Gastrocnemius medialis (tissue), 4 donors: ENCODE data around the gene GYS2. TPM values are rescaled to one million over a fixed set of nuclear protein-coding genes. Genes with fewer than 3 reads are reported as not detected.

Experiments used
- ATAC-seq, 2 donors: fragments of 150-250 bp; one replicate each; pipeline ENCODE4 v1.9.1; 2016
- DNase-seq, 2 donors: peaks; one replicate each; pipeline ENCODE4 v3.0.0-alpha.2; 2019
- H3K27ac ChIP-seq, 4 donors: fragments of 200-600 bp; sonication (generic); 1 replicate in 1 of 4; 2 replicates in 3 of 4; pipeline ENCODE4 v1.5.1; 2016 to 2018; ENCODE audit warnings: mild to moderate bottlenecking in 2 of 4, moderate library complexity in 1 of 4
- H3K27me3 ChIP-seq, 3 donors: fragments of 200-600 bp; sonication (generic) in 2 of 3; 1 replicate in 1 of 3; 2 replicates in 2 of 3; pipeline versions ENCODE4 v1.5.1 to v1.6.0; 2016 to 2019; ENCODE audit warnings: mild to moderate bottlenecking in 1 of 3, moderate library complexity in 1 of 3
- H3K36me3 ChIP-seq, 2 donors: fragments of 200-600 bp; sonication (generic) in 1 of 2; one replicate each; pipeline ENCODE4 v1.5.1; 2017 to 2018
- H3K4me1 ChIP-seq, 2 donors: fragments of 200-600 bp; sonication (generic) in 1 of 2; one replicate each; pipeline ENCODE4 v1.5.1; 2016 to 2017; ENCODE audit warnings: mild to moderate bottlenecking in 2 of 2
- H3K4me3 ChIP-seq, 4 donors: fragments of 200-600 bp; sonication (generic) in 3 of 4; 1 replicate in 1 of 4; 2 replicates in 3 of 4; pipeline ENCODE4 v1.5.1; 2016 to 2019; ENCODE audit warnings: mild to moderate bottlenecking in 2 of 4
- H3K9me3 ChIP-seq, 3 donors: fragments of 200-600 bp; sonication (generic) in 2 of 3; 1 replicate in 1 of 3; 2 replicates in 2 of 3; pipeline ENCODE4 v1.5.1; 2016 to 2019
- POLR2A ChIP-seq, 2 donors: fragments of 450-650 bp; IDR thresholded peaks; one replicate each; pipeline ENCODE4 v1.6.1; 2017; ENCODE audit warnings: antibody characterized with exemption in 2 of 2, mild to moderate bottlenecking in 2 of 2, moderate library complexity in 2 of 2
- in situ Hi-C, 4 donors: fragments of 200-750 bp; cut with MboI; loops; one replicate each; pipeline versions ENCODE4 v1.15.0 to v1.8.0; 2017; ENCODE audit warnings: low sequenced_read_pairs in 4 of 4
- intact Hi-C: fragments of 100-400 bp; cut with DNase I; formaldehyde crosslinking; loops from one replicate; pipeline ENCODE4 v1.15.1; 2023; ENCODE audit warnings: low total_unique reads
- total RNA-seq, 4 donors: library from RNA; depleted of rRNA; stranded (reverse); fragments of >200 nt; gene quantifications; one replicate each; pipeline versions ENCODE4 v1.1.0 to v1.2.3, GENCODE V29; 2016
- TF ChIP-seq, protein P1 (sequence below), 5 experiments: fragments of 450-650 bp in 3 of 5; fragments of 200-600 bp in 2 of 5; sonication (generic) in 2 of 5; IDR thresholded peaks in 4 of 5; conservative IDR thresholded peaks in 1 of 5; 1 replicate in 4 of 5; 2 replicates in 1 of 5; pipeline ENCODE4 v1.5.1; 2016 to 2019; ENCODE audit warnings: antibody characterized with exemption in 5 of 5, mild to moderate bottlenecking in 3 of 5, moderate library complexity in 3 of 5

The GYS2 gene
- total RNA-seq, 4 donors from 2014 or later, result 0.11 TPM; not detected in 3

DNA sequence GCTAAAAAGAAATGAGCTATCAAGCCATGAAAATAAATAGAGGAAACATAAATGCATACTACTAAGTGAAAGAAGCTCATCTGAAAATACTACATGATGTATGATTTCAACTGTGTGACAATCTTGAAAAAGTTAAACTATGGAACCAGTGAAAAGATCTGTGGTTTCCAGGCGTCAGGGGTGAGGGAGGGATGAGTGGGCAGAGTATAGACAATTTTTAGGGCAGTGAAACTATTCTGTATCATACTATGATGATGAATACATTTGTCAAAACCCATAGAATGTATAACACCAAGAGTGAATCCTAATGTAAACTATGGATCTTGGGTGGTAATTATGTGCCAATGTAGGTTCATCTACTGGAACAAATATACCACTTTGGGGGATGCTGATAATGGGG is 57.2 kb downstream of the GYS2 start:
- in situ Hi-C loops (no loop called here), intact Hi-C loops (no loop called here)
- no peak for TF ChIP-seq POLR2A (IDR thresholded peaks at IDR 0.05)
- TF ChIP-seq, protein P1, sequence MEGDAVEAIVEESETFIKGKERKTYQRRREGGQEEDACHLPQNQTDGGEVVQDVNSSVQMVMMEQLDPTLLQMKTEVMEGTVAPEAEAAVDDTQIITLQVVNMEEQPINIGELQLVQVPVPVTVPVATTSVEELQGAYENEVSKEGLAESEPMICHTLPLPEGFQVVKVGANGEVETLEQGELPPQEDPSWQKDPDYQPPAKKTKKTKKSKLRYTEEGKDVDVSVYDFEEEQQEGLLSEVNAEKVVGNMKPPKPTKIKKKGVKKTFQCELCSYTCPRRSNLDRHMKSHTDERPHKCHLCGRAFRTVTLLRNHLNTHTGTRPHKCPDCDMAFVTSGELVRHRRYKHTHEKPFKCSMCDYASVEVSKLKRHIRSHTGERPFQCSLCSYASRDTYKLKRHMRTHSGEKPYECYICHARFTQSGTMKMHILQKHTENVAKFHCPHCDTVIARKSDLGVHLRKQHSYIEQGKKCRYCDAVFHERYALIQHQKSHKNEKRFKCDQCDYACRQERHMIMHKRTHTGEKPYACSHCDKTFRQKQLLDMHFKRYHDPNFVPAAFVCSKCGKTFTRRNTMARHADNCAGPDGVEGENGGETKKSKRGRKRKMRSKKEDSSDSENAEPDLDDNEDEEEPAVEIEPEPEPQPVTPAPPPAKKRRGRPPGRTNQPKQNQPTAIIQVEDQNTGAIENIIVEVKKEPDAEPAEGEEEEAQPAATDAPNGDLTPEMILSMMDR (IDR thresholded peaks at IDR 0.05 in 4 of 5, conservative IDR thresholded peaks at IDR 0.05 in 1 of 5), result no peak
- DNase-seq (no peak), ATAC-seq (no peak)
- Histone ChIP-seq H3K27me3 (no peaks in the 10 kb centered on the region), H3K27ac (no peak overlapping the region), H3K36me3 (no peaks in the 10 kb centered on the region), H3K4me1 (peaks cover 6 to 12% of the 10 kb centered on the region in 2 donors), H3K4me3 (no peak overlapping the region), H3K9me3 (no peaks in the 10 kb centered on the region)

DNA sequence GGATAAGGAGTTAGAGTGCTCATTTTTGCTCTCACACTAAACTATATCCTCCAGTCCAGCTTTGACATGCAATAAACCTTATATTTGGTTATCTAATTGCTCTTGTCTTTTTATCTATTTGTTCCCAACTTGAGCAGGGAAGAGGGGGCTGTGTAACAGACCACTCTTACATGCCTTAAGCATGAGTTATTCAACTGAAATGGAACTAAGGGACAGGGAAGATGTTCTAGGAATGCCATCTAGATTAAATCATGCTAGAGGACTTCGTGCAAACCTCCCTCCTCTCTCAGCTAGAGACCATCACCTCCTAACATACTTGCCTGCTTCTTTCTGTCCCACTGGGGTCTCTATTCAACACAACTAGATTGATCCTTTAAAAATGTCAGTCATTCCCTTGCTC is 57.9 kb downstream of the GYS2 start:
- H3K4me1 ChIP-seq, result peaks cover 0 to 5% of the 10 kb centered on the region in 2 donors
- no peaks in the 10 kb centered on the region for H3K36me3 ChIP-seq
- intact Hi-C loops (no loop called here), in situ Hi-C loops (no loop called here)
- DNase-seq (no peak), ATAC-seq (no peak)
- H3K27ac ChIP-seq, result no peak overlapping the region
- no peak overlapping the region for H3K4me3 ChIP-seq
- H3K9me3 ChIP-seq, result no peaks in the 10 kb centered on the region
- TF ChIP-seq, protein P1 (IDR thresholded peaks at IDR 0.05 in 4 of 5, conservative IDR thresholded peaks at IDR 0.05 in 1 of 5), result no peak
- TF ChIP-seq POLR2A (IDR thresholded peaks at IDR 0.05), result no peak
- no peaks in the 10 kb centered on the region for H3K27me3 ChIP-seq

DNA sequence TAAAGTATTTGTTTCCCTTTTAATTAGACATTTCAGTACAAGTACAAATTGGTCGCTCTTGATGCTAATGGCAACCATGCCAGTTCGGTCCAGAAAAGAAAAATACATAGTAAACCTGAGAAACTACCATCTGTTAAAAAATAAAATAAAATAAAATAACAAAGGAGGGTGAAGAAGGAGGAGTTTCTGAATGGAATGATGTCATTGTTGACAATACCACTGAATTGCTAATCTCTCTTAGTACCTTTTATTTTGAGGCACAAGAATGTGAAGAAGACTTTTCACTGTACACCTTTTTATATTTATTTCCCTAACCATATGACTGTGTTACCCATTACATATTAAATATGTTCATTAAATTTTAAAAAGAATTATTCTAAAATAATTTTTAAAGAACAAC is 59.1 kb downstream of the GYS2 start:
- in situ Hi-C loops, result no loop called here
- DNase-seq (no peak), ATAC-seq (no peak)
- Histone ChIP-seq H3K9me3 (no peaks in the 10 kb centered on the region), H3K4me3 (no peak overlapping the region), H3K4me1 (no peaks in the 10 kb centered on the region), H3K27ac (no peak overlapping the region), H3K27me3 (no peaks in the 10 kb centered on the region), H3K36me3 (no peaks in the 10 kb centered on the region)
- intact Hi-C loops, result no loop called here
- no peak for TF ChIP-seq POLR2A (IDR thresholded peaks at IDR 0.05)
- TF ChIP-seq, protein P1 (IDR thresholded peaks at IDR 0.05 in 4 of 5, conservative IDR thresholded peaks at IDR 0.05 in 1 of 5), result no peak

DNA sequence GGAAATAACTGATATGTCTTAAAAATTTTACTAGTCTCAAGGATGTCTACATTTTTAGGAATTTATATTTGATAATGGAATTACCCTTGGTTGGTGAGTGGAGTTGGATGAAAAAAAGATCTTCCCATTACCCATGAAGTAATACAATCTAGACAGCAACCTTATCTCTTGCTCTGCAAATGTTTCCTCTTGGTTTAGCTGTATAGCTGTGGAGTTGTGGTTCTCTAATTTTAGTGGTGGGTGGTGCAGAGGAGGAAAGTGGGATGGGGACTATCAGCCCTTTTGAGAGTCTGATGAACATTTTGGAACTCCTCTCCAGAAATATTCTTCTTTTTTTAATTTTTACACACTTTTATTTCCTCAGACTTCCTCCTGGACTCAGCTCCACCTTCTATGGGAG is 61.5 kb downstream of the GYS2 start:
- Histone ChIP-seq H3K27me3 (no peaks in the 10 kb centered on the region), H3K4me3 (no peak overlapping the region), H3K36me3 (no peaks in the 10 kb centered on the region), H3K27ac (no peak overlapping the region), H3K9me3 (no peaks in the 10 kb centered on the region), H3K4me1 (no peaks in the 10 kb centered on the region)
- intact Hi-C loops (no loop called here), in situ Hi-C loops (no loop called here)
- ATAC-seq (no peak), DNase-seq (no peak)
- TF ChIP-seq, protein P1 (IDR thresholded peaks at IDR 0.05 in 4 of 5, conservative IDR thresholded peaks at IDR 0.05 in 1 of 5), result no peak

DNA sequence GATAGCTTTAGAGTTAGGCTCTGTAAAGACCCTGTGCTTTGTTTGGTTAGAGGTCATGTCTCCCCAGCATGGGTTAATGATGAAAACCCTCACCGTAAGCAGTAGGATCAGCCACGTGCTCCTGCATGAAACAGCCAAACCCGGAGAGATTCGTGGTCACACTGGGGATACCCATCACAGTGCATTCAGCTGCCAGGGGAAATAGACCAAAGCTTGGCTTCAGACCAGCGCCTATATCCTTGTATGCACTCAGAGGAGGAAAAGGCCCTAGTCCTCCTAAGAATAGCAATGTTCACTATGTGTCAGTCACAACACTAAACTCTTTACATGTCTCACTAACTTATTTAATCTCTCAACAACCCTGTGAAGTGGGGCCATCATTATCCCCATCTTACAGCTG is 62.2 kb downstream of the GYS2 start:
- DNase-seq (no peak), ATAC-seq (no peak)
- H3K27me3 ChIP-seq, result no peaks in the 10 kb centered on the region
- H3K36me3 ChIP-seq, result no peaks in the 10 kb centered on the region
- intact Hi-C loops (no loop called here), in situ Hi-C loops (no loop called here)
- no peaks in the 10 kb centered on the region for H3K4me1 ChIP-seq
- no peak overlapping the region for H3K4me3 ChIP-seq
- TF ChIP-seq, protein P1 (IDR thresholded peaks at IDR 0.05 in 4 of 5, conservative IDR thresholded peaks at IDR 0.05 in 1 of 5), result no peak
- no peak for TF ChIP-seq POLR2A (IDR thresholded peaks at IDR 0.05)
- H3K9me3 ChIP-seq, result no peaks in the 10 kb centered on the region
- H3K27ac ChIP-seq, result no peak overlapping the region
